ENCODE data around the gene PARVB. TPM values are rescaled to one million over a fixed set of nuclear protein-coding genes. Genes with fewer than 3 reads are reported as not detected.

The PARVB gene
- total RNA-seq, 1 experiment from 2014 or later, result 35.3 TPM

DNA sequence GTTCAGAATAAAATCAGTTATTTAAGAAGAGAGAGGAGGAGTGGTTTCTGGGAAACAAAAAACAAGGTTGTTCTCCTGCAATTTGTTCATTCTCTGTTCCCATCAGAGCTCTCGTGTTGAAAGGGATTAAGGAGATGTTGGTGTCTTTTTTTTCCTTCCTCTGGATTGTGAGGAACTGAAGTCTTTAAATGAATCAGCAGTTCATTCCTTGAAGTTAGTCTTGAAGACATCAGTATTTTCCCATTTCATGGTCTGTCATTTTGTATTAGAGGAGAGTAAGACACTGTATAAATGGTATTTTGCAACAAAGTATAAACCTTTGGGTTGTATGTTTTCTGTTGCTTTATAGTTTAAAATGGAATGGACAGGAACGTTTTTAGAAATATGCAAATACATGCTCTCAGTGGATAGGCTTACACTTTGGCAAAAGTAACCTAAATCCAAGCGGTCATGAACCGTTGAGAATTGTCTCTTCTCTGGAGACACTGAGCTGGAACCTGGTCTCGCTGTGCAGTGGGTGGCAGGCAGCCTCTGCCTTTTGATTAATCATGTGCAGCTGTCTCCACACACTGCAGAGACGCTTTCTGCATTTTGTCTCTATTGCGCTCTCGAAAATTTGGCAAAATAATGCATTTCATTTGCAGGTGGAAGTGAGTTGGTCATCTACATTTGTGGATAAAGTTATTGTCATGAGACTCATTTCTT lies 35.8 kb upstream of the PARVB start:
- intact Hi-C loops (cut with micrococcal nuclease; ENCODE audit: unreplicated experiment), result no loop called here
- no TSS peak for BruUV-seq (replicated peaks)
- H3F3A ChIP-seq (ENCODE audit: insufficient read depth, low read depth), result no peaks in the 10 kb centered on the region; the same call in 1 of the 2 replicates
- H3K79me2 ChIP-seq (ENCODE audit: low read depth), result no peaks in the 10 kb centered on the region
- ChIA-PET CTCF (no interaction called here), POLR2A (ENCODE audit: unreplicated experiment) (no interaction called here)
- no peaks in the 10 kb centered on the region for H3K27me3 ChIP-seq (ENCODE audit: insufficient read depth, low read depth)
- TF ChIP-seq, protein P1, sequence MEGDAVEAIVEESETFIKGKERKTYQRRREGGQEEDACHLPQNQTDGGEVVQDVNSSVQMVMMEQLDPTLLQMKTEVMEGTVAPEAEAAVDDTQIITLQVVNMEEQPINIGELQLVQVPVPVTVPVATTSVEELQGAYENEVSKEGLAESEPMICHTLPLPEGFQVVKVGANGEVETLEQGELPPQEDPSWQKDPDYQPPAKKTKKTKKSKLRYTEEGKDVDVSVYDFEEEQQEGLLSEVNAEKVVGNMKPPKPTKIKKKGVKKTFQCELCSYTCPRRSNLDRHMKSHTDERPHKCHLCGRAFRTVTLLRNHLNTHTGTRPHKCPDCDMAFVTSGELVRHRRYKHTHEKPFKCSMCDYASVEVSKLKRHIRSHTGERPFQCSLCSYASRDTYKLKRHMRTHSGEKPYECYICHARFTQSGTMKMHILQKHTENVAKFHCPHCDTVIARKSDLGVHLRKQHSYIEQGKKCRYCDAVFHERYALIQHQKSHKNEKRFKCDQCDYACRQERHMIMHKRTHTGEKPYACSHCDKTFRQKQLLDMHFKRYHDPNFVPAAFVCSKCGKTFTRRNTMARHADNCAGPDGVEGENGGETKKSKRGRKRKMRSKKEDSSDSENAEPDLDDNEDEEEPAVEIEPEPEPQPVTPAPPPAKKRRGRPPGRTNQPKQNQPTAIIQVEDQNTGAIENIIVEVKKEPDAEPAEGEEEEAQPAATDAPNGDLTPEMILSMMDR (conservative IDR thresholded peaks at IDR 0.05), result no peak
- no peak for TF ChIP-seq EZH2 (IDR thresholded peaks at IDR 0.05; ENCODE audit: low read depth)
- H3K4me1 ChIP-seq (replicated peaks; ENCODE audit: insufficient read depth), result no peaks in the 10 kb centered on the region
- peak in 1 of 2 experiments; percentile 10 for DNase-seq
- no peak overlapping the region for H3K4me3 ChIP-seq
- H2AFZ ChIP-seq, result no peak overlapping the region
- peaks cover 33% of the 10 kb centered on the region; the same call in 1 of the 2 replicates for H3K36me3 ChIP-seq (ENCODE audit: low read depth)
- H4K20me1 ChIP-seq (ENCODE audit: insufficient read depth), result no peaks in the 10 kb centered on the region
- H3K4me2 ChIP-seq, result no peak overlapping the region
- no peaks in the 10 kb centered on the region for H3K9me2 ChIP-seq (ENCODE audit: insufficient read depth)
- H3K9me3 ChIP-seq (ENCODE audit: insufficient read depth, low read depth), result no peaks in the 10 kb centered on the region
- no peak overlapping the region for H3K27ac ChIP-seq

DNA sequence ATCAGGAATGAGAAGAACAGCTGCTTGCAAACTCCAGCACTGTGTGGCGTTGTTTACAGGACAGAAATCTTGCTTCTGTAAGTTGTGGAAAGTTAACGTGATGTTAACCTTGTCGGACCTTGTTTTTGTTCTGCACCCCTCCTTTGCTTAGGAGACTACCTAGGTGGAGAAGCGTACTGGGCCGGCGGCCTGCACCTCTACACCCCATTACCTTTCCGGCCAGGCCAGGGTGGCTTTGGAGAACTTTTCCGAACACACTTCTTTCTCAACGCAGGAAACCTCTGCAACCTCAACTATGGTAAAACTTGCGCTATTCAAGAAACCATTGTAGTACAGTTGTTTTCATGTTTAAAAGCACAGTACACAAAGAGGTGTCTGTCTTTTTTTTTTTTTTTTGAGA lies 35.1 kb upstream of the PARVB start:
- TF ChIP-seq, protein P1 (conservative IDR thresholded peaks at IDR 0.05), result no peak
- no peak for TF ChIP-seq EZH2 (IDR thresholded peaks at IDR 0.05; ENCODE audit: low read depth)
- Histone ChIP-seq H3K27me3 (ENCODE audit: insufficient read depth, low read depth) (no peaks in the 10 kb centered on the region), H2AFZ (no peak overlapping the region), H3K4me2 (no peak overlapping the region), H3K36me3 (ENCODE audit: low read depth) (peaks cover 33% of the 10 kb centered on the region; the same call in 1 of the 2 replicates), H3F3A (ENCODE audit: insufficient read depth, low read depth) (no peaks in the 10 kb centered on the region; the same call in 1 of the 2 replicates), H3K79me2 (ENCODE audit: low read depth) (no peaks in the 10 kb centered on the region), H3K27ac (no peak overlapping the region), H3K4me3 (no peak overlapping the region), H3K4me1 (replicated peaks; ENCODE audit: insufficient read depth) (no peaks in the 10 kb centered on the region), H3K9me3 (ENCODE audit: insufficient read depth, low read depth) (no peaks in the 10 kb centered on the region), H3K9me2 (ENCODE audit: insufficient read depth) (no peaks in the 10 kb centered on the region), H4K20me1 (ENCODE audit: insufficient read depth) (peaks cover 6% of the 10 kb centered on the region)
- CTCF ChIA-PET, result no interaction called here
- BruUV-seq (replicated peaks), result no TSS peak
- POLR2A ChIA-PET (ENCODE audit: unreplicated experiment), result no interaction called here
- intact Hi-C loops (cut with micrococcal nuclease; ENCODE audit: unreplicated experiment), result no loop called here
- peak in 1 of 2 experiments; percentile 19 for DNase-seq

DNA sequence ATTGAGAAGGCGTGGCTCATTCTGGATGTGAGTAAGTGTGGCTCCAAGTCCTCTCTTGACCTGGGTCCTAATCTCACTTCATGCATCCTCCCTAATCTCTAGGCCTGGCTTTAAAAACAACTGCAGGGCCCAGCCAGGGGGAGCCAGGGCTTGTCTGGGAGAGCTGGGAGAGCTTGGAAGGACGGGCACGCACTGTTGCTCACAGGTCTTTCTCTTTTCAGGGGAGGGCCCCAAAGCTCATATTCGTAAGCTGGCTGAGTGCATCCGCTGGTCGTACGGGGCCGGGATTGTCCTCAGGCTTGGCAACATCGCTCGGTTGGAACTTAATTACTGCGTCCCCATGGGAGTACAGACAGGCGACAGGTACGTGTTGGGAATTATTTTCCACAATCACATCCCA lies 34.1 kb upstream of the PARVB start:
- no peaks in the 10 kb centered on the region for H3K9me3 ChIP-seq (ENCODE audit: insufficient read depth, low read depth)
- H3K4me2 ChIP-seq, result no peak overlapping the region
- no peak overlapping the region for H3K4me3 ChIP-seq
- no peaks in the 10 kb centered on the region for H3K9me2 ChIP-seq (ENCODE audit: insufficient read depth)
- TF ChIP-seq, protein P1 (conservative IDR thresholded peaks at IDR 0.05), result no peak
- TF ChIP-seq EZH2 (IDR thresholded peaks at IDR 0.05; ENCODE audit: low read depth), result no peak
- intact Hi-C loops (cut with micrococcal nuclease; ENCODE audit: unreplicated experiment), result loop anchor here (5.0 to 10.0 kb wide), 2 partner anchors 335 to 577 kb away; no protein-coding TSS in a partner anchor
- BruUV-seq (replicated peaks), result no TSS peak
- no peak overlapping the region for H3K27ac ChIP-seq
- H3K27me3 ChIP-seq (ENCODE audit: insufficient read depth, low read depth), result no peaks in the 10 kb centered on the region
- H2AFZ ChIP-seq, result no peak overlapping the region
- no peaks in the 10 kb centered on the region for H3K4me1 ChIP-seq (replicated peaks; ENCODE audit: insufficient read depth)
- ChIA-PET POLR2A (ENCODE audit: unreplicated experiment) (no interaction called here), CTCF (no interaction called here)
- H3F3A ChIP-seq (ENCODE audit: insufficient read depth, low read depth), result no peaks in the 10 kb centered on the region; the same call in 1 of the 2 replicates
- no peaks in the 10 kb centered on the region for H3K79me2 ChIP-seq (ENCODE audit: low read depth)
- H4K20me1 ChIP-seq (ENCODE audit: insufficient read depth), result peaks cover 11% of the 10 kb centered on the region
- peaks cover 32% of the 10 kb centered on the region; the same call in 1 of the 2 replicates for H3K36me3 ChIP-seq (ENCODE audit: low read depth)
- no peak for DNase-seq
